HEK293 (cell line): ENCODE measurements around the gene SPOCK1.

Experiments
- HOXD13 ChIP-seq: sonication (generic); formaldehyde crosslinking; IDR thresholded peaks from 2 replicates; pipeline ENCODE4 v1.8.0; 2022; ENCODE audit warnings: missing genetic modification reagents, borderline replicate concordance
- SCRT1 ChIP-seq: fragments of 450-650 bp; formaldehyde crosslinking; IDR thresholded peaks from 2 replicates; pipeline ENCODE4 v1.5.1; 2016; ENCODE audit warnings: missing biosample characterization, missing genetic modification characterization, borderline replicate concordance
- SETDB1 ChIP-seq: IDR thresholded peaks from one replicate; pipeline ENCODE4 v1.6.1; 2017; ENCODE audit warnings: mild to moderate bottlenecking, low read length, moderate library complexity, mixed read lengths; ENCODE audit not compliant: insufficient read length
- ZBTB7A ChIP-seq: fragments of 450-650 bp; formaldehyde crosslinking; IDR thresholded peaks from 2 replicates; pipeline ENCODE4 v1.5.1; 2016; ENCODE audit warnings: low read depth, missing biosample characterization, missing genetic modification characterization
- ZNF274 ChIP-seq, 2 experiments: fragments of 200-500 bp in 1 of 2; fragments of 450-650 bp in 1 of 2; sonication (Bioruptor generic) in 1 of 2; formaldehyde crosslinking in 1 of 2; IDR thresholded peaks; 2 replicates each; pipeline versions ENCODE4 v1.5.1 to v1.6.1; 2014 to 2016; ENCODE audit warnings: borderline replicate concordance in 1 of 2, inconsistent platforms in 1 of 2, low read length in 1 of 2, missing biosample characterization in 1 of 2, missing genetic modification characterization in 1 of 2
- ZNF366 ChIP-seq: fragments of 450-650 bp; formaldehyde crosslinking; conservative IDR thresholded peaks from 2 replicates; pipeline ENCODE4 v1.5.1; 2016; ENCODE audit warnings: missing biosample characterization, missing genetic modification characterization
- ZNF785 ChIP-seq: fragments of 450-650 bp; formaldehyde crosslinking; IDR thresholded peaks from 2 replicates; pipeline ENCODE4 v1.5.1; 2016; ENCODE audit warnings: missing biosample characterization, missing genetic modification characterization
- TF ChIP-seq, protein P1 (sequence below): fragments of 450-650 bp; formaldehyde crosslinking; IDR thresholded peaks from 2 replicates; pipeline ENCODE4 v1.5.1; 2016; ENCODE audit warnings: missing biosample characterization, missing genetic modification characterization

DNA sequence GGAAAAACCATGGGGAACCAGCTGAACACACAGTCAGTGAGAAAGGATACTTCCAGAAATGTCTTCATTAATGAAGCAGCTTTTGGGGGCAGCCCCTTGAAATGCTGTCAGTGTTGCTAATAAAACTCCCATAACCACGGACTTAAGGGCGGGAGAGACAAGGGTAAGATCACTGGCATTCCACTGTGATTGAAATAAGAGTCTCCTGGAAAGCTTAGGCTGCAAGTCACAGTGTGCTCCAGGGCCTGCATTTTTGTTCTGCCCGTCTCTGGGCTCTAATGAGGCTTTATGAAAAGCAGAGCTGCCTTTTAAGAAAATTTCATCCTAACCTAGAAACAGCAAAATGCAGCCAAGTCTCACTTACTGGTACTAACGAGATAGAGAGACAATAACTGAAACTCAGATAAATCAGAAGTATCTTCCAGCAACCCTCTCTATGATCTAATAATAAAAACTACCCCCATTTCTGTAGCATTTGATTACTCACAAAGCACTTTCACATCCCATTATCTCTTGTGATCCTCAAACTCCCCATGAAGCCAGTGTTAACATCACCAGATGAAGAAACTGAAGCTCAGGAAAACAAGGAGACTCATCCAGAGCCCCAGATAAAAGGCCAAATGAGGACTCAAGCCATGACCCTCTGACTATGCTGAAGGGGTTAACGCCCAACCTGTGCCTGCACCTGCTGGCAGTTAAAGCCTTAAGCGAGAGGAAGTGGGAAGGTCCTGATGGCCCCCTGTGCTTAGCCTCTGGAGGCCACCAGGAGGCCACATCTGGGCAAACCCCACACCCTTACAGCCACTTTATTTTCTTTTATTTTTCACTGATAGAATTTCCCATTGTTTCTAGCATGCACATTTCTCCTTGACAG, 37.5 kb downstream of the SPOCK1 start:
- TF ChIP-seq, protein P1, sequence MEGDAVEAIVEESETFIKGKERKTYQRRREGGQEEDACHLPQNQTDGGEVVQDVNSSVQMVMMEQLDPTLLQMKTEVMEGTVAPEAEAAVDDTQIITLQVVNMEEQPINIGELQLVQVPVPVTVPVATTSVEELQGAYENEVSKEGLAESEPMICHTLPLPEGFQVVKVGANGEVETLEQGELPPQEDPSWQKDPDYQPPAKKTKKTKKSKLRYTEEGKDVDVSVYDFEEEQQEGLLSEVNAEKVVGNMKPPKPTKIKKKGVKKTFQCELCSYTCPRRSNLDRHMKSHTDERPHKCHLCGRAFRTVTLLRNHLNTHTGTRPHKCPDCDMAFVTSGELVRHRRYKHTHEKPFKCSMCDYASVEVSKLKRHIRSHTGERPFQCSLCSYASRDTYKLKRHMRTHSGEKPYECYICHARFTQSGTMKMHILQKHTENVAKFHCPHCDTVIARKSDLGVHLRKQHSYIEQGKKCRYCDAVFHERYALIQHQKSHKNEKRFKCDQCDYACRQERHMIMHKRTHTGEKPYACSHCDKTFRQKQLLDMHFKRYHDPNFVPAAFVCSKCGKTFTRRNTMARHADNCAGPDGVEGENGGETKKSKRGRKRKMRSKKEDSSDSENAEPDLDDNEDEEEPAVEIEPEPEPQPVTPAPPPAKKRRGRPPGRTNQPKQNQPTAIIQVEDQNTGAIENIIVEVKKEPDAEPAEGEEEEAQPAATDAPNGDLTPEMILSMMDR = no peak
- TF ChIP-seq ZNF366 (tag by site-specific recombination) (no peak), ZBTB7A (tag by site-specific recombination) (no peak), HOXD13 (CRISPR knock-in tag) (no peak), ZNF785 (no peak), SETDB1 (no peak), ZNF274 (IDR thresholded peaks at IDR 0.05; ENCODE audit: low read length) (no peak), ZNF274 (tag by site-specific recombination; IDR thresholded peaks at IDR 0.05; ENCODE audit: borderline replicate concordance) (no peak), SCRT1 (no peak)
